ENCODE data around the gene HS3ST4. TPM values are rescaled to one million over a fixed set of nuclear protein-coding genes. Genes with fewer than 3 reads are reported as not detected.
"Not testable (repeated sequence)": the region's sequence is repeated elsewhere in the genome, so short reads cannot be mapped to it uniquely, and the experiment has no call there.

Gene HS3ST4
- total RNA-seq, 1 experiment from 2014 or later, result not detected

DNA sequence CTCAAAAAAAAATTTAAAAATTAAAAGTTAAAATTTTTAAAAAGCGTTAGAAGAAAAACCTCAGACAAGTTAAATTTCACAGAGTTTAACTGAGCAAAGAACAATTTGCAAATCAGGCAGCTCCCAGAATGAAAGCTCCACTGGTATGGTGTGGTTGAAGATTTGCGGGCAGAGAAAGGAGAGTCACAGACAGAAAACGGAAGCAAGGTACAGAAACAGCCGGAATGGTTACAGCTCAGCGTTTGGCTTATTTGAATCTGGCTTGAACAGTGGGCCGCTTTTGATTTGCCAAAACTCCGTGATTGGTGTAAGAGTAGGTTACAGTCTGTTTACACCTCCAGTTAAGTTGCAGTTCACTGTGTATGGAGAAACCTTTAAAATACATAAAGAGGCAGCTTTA lies 297.1 kb downstream of the HS3ST4 start:
- DNase-seq (ENCODE audit: low spot score), result no peak

DNA sequence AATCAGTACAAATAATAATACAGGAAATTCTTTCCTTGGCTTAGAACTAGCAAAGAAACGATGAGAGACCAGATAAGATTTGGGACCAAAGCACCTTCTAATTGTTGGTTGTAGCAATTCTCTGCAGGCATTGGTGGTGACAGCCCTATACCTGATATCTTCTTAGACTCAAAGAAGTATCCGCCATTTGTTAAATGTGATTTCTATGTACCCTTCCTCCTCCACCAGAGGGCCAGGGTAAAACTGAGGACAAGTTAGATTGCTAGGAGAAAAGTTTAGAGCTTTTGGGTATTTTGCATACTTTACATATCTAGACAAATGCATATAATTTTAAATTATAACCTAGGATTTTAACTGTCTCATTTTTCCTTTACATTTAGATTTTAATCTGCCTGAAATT lies 304.3 kb downstream of the HS3ST4 start:
- no peak for DNase-seq (ENCODE audit: low spot score)

DNA sequence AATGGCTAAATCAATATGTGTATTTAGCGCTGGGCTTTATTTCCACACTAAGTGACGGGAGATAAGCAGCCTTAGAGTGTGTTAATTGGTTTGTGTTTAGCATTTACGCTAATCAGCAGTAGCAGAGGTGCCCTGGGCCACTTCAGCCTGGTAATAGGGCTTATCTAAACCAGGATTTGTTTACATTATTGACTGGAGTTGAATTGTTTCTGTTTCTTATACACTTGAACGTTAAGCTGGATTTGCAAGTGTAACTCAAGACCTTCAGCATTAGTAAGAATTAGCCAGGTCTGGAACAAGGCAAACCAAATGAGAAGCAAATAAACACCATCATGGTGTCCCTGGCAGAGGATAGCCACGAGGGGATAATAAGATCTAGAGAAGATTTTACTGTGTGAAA lies 313.6 kb downstream of the HS3ST4 start:
- no peak for DNase-seq (ENCODE audit: low spot score)

DNA sequence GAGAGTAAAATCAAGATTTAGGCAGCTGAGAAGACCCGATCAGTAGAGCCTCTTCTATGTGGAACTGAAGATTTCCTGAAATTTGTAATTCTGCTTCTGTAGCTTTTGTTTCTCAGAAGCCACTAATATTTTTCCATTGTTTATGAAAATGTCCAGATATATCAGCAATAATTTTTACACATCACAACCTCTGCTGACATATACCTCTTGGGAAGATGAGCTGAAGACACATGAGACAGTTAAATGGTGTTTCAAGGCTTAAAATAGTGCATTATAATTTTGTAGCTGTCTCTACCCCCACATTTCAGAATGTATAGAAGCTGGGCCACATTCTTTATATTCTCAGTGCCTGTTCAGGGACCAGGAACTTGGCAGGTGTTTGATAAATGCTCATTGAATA lies 320.6 kb downstream of the HS3ST4 start:
- no peak for DNase-seq (ENCODE audit: low spot score)

DNA sequence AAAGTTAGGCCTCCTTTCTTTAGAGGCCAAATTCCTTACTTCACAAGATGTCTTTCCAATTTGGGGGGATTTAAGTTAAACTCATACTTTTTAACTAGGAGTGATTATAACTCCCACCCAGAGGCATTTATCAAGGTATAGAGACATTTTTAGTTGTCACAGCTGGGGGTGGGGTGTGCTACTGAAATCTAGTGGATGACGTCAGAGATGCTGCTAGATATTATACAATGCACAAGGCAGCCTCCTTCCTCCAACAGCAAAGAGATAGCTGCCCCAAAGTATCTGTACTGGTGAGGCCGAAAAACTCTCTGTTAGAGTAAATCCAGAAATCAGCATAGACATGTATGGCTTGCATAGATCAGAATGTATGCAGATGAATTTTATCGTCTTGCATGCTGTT lies 324.0 kb downstream of the HS3ST4 start:
- DNase-seq (ENCODE audit: low spot score), result no peak

DNA sequence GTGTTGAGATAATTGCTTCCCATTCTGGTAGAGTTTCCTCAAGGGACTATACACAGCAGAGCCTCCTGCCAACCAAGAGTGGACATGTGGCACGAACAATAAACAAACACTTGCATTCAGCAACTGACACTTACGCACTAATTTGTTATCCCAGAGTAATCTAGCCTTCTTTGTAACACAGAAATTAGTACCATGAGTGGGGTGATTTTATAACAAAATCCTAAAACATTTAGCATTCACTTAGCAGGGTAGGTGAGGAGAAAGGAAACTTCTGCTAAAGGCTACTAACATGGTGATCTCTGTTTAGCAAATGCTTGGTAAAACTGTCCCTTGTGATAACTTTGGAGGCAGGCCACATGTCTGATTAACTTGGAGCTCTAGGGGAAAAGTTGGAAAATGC lies 325.2 kb downstream of the HS3ST4 start:
- DNase-seq (ENCODE audit: low spot score), result no peak

DNA sequence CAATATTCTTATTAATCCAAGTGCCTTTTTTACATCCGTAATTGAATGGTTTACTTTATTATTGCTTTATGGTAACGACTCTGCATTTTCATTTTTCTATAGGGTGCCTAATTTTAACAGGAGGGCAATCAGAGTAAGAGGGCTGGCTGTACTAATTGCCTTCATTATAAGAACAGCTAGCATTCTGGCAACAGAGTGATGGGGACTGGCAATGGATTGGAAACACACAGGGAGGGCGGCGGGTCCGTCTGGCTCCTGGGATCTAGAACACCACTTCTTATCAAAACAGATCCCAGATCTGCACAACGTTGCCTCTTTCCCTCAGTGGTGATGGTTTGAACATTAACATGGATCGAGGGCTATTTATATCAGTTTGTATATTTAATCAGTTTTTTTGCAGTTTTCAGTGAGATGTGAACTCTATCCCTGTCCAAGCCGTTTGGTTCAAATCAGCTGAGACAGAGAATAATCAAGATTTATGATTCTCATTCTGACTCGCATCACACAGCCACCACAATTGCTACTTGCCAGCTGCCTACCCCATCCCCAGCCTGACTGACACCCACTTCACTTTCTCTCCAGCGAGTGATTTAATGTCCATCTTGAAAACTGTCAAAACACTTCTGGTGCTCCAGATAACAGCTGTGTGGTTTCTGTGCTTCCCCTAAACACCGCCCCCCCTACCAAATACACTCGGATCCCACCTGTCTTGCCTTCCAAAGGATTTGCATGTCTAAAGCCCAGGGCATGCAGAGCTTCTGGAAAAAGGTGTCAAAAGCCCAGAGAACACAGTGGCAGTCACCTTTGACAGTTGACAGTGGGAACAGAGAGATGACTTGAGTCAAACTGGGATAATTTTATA lies 327.9 kb downstream of the HS3ST4 start:
- no peak for DNase-seq (ENCODE audit: low spot score)

DNA sequence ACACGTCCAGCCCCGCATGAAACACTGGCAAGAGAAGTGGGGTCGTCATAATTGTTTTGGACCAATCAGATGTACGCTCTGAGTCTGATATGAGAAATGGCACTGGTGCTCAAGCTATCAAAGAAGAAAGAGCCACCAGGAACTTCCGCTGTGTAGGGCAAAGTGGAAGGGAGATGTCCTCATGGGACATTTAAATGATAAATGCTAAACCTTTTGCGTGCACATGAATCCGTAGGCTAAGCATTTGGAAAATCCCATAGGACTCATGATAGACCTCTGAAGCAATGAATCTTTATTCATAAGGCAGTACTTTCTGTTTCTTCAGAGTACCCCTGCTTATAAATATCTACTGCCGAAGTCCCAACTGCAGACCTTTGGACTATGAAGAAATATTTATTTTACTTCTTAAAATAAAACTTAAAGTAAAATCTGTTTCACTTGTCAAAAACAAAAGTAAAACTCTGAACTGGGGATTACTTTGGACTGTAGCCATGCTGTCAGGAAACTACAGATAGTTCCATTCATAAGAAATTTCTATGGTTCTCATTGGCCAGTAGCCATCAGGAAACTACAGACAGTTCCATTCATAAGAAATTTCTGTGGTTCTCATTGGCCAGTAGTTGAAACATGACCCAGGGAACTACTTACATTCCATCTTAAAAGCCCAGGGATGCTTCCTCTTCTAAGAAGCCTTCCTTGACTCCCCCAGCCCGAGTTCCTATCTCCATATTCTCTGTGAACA lies 335.1 kb downstream of the HS3ST4 start:
- no peak for DNase-seq (ENCODE audit: low spot score)

DNA sequence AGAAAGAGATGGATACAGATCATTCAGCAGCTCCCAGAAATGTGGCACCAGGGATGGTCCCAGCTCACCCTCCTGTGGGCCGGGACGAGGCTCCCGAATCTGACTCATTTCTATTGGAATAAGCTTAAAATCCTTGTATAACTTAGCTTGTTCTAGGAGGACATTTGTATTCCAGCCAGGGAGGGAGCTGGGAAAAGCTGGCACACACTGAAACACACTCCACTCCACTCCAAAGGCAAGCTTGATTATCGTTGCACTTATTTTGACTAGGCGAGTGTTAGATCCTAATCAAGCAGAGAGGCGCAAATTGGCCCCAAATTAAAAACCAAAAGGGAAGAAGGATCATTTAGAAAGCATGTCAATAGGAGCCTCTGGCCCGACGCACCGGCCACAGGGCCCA lies 339.5 kb downstream of the HS3ST4 start:
- no peak for DNase-seq (ENCODE audit: low spot score)

DNA sequence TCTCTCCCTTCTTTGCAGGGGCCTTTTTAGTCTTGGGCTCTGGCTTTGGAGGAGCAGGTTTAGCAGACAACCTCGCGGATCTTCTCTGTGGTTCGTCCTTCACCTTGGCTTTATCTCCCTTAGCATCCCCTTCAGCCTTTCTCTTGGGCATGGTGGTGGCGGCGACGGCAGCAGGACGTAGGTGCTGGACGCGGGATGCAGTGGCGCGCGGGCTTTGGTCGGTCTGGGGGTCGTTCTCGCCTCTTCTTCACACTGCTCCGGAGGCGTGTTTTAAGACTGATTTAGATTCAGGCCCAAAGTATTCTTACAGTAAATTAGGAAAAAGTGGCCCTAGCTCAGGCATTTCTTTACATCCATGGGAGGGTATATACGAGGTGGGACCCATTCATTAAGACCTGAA lies 340.9 kb downstream of the HS3ST4 start:
- not testable (repeated sequence) for DNase-seq (ENCODE audit: low spot score)

DNA sequence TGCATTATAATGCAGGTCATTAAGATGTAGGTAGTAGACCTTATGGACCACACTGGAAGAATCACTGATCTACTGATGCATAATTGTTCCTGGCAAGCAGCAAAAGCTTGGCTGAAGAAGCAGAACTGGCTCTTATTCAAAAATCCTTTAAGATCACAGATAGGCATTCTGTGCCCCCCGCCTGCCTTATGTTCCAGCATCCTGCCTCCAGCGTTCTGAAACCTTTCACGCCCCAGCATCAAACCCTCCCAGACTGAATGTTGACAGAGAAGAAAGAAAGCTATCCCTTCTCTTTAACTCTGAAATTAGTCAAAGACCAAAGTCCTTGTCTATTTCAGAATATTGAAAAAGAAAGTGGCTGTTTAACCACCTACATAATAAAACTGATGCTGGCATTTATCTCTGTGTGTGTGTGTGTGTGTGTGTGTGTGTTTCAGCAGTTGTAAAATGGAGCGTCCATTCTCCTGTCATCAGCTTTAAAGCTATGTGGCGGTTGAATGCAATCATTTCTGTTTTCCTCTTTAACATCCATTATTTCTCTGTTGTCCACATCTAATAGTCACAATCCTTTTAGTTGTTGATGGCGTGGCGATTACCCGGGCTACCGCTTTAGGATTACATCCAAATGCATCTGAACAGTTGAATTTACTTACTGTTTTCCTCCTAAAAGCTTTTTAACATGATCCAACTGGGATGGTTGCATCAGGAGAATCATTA lies 350.4 kb downstream of the HS3ST4 start:
- no peak for DNase-seq (ENCODE audit: low spot score)

DNA sequence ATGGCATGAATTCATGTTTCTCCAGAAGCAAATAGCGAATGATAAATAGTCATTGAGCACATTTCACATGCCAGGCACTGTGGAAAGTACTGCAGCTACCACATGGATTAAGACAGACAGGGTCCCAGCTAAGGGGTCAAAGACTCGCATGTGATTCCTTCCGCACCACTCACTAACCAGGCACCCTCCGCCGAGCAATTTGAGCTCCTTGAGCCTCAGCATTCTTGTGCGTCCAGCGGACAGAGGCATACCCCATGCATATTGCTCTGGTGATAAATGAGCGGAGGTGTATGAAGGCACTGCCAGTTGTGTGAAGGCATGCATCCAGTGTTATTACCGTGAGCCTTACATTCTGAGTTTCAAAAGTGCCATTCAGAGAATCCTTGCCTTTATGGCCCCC lies 358.7 kb downstream of the HS3ST4 start:
- DNase-seq (ENCODE audit: low spot score), result no peak

DNA sequence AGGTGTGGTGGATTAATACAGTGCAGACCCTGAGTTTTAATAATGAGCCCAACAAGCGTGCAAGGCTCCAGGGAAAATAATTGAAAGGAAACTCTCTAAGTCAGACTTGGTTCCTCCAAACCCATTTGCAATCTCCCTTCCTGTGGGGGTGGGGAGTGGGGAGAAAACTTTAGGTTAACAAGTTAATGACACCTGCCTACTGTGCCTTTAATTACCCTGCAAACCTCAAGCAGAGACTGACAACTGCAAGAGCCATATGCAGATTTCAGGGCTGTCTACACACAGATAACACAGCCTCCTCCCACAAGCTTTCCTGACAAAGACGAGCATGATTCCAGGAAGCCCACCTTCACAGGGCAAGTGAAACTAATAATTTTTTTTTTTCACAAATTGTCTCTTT lies 359.3 kb downstream of the HS3ST4 start:
- DNase-seq (ENCODE audit: low spot score), result no peak

DNA sequence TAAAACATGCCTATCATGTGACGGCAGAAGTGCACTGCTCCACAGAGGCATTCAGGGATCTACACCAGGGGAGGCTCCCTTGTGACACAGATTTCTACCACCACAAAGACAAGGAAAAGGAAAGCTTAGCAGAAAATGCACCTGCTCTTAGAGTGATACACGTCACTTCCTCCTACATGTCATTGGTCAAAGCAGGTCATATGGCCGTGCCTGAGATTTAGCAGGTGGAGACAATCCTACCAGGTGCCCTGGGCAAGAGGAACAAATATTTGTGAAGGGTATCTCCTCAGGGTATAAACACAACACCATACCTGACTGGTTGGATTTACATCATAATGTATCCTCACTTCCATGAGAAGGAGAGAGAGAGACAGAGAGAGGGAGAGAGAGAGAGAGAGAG lies 362.1 kb downstream of the HS3ST4 start:
- DNase-seq (ENCODE audit: low spot score), result no peak

DNA sequence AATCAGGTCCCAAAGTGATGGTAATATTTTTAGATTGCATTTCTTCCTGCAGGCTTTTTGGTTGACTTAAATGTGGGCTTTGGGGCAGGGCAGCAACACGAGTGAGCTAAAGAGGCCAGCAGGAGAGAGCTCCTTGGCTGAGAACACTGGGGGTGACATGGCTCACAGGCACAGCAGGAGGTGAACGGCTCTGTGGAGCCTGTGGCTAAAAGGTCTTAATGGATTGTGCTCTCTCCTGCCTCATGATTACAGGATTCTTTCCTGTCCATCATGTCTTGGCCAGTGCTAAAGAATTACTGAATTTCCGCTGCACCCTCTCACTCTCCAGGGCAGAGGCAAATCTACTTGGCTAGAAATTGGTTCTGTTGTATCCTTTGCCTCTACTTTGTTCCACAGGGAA lies 366.6 kb downstream of the HS3ST4 start:
- no peak for DNase-seq (ENCODE audit: low spot score)

DNA sequence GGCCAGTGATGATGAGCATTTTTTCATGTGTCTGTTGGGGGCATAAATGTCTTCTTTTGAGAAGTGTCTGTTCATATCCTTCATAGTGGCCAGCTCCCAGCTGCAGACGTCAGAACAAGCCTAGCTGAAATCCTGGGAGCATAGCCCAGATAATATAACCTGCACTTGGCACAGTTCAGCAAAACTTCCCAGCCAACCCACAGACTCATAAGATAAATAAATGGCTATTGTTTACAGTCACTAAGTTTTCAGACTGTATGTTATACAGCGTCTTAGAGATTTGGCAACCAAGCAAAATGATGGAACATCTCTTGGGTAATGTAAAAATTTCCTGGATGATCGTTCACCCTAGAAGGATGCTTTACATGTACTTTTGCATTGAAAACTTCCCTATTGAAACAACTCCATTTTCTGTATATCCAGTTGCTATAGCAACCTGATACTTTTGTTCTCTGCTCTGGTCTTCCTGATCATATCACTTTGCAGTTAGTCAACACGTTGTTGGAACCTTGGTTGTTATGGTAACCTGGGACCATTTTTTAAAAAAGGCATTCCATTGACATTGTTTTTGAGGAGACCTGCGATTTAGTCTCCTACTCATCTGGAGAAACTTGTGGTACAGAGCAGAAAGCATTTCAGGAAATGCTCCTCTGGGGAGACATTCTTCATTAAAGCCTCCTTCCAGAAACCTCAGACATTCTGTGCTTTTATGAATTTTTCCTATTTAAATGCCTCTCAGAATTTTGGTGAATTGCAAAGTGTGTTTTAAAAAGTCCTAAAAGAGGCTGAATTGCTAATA lies 378.7 kb downstream of the HS3ST4 start:
- DNase-seq (ENCODE audit: low spot score), result no peak

DNA sequence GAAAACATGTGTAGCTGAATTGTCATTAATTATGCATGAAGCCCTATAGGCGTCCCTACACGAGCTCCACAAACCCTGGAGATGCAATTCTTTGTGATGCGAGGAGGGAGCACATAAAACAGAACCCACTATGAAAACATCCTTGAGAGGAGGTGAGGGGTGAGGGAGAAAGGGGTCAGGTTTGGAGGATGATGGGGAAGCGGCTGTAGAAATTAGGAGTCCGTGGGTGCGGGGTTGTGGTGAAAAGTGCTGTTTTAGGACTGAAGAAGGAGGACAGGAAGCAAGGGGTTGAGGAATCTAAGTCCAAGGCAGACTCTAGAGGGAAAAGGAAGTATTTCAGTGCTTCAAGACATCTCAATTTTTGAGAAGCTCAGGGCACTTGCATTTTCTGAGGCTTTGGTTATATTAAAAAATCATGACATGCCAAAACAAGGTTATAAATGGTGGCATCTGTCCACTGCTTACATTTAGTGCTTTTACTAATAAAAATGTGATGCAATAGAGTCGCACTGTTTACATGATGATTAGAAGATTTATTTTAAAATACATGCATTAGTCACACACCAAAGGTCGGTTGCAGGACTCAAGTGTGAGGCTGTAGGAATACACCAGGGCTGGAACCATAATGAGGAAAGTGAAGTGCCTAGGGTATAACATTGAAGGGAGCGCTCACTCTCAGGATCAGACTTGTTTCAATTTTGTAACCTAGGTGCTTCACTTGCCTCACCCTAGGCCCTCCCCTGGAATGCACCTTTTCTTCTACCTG lies 379.5 kb downstream of the HS3ST4 start:
- no peak for DNase-seq (ENCODE audit: low spot score)

DNA sequence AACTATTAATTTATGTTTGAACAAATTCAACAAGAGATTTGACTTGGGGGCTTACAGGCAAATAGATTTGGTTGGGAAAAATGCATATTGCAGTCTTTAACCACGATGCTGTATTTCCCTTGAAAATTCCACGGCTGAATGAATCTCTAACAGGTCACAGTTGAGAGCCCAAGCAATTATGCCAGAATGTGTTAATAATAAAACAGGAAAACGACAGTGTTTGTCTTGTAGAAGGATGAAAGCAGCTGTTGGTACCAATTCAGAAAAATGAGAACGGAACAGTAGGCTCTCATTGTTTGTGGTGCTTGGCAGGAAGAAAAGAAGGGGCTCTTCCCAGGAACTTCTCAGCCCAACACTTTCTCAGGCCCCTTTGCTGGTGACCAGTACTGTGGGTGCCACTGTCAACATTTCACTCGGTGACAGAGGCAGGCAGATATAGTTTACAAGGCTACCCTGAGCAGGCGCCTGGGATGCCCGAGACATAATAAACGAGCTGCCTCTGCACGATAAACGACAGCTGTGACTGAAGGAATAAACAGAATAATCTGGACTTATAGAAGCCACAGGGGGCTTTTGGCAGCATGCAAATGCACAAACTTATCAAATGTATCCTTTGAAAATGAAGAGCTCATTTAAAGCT lies 387.1 kb downstream of the HS3ST4 start:
- DNase-seq (ENCODE audit: low spot score), result no peak

DNA sequence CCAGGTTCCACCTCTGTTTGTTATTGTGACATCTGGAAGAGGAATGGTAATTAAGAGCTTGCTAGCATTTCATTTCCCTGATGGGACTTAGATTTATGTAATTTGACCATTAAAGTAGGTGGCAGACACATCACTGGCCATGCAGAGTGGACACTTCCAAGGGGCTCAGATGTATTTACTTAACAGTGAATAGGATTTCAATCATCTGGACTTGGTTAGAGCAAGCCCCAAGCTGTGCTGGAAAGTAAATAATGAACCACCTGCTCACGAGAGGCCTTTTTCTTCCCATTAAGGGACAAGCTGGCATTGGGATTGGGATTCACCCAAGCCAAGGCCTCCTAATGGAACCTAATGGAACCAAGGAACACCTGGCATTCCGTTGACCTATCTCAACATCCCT lies 395.3 kb downstream of the HS3ST4 start:
- DNase-seq (ENCODE audit: low spot score), result no peak

DNA sequence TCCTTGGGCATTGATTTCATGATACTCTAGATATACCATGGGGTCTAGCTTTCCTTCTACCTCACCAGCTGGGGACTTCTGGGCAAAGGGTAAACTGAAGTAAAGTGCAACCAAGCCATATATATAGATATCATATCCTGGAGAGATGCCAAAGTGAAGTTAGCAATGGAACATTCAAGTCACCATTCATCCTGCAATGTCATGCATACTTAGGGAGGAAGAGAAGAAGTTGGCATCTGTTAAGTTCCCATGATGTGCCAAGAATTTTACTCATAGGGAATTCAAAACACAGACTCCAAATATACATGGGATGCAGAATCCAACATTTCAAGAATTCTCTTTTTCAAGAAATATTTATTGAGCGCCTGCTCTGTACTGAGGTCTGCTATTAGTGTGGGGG lies 399.8 kb downstream of the HS3ST4 start:
- DNase-seq (ENCODE audit: low spot score), result no peak

DNA sequence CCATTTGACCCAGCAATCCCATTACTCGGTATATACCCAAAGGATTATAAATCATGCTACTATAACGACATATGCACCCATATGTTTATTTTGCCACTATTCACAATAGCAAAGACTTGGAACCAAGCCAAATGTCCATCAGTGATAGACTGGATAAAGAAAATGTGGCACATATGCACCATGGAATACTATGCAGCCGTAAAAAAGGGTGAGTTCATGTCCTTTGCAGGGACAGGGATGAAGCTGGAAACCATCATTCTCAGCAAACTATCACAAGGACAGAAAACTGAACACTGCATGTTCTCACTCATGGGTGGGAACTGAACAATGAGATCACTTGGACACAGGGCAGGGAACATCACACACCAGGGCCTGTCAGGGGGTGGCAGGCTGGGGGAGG lies 406.4 kb downstream of the HS3ST4 start:
- DNase-seq (ENCODE audit: low spot score), result not testable (repeated sequence)

Measured in H4 (cell line).